Activated gamma-delta T cell treated with Interleukin-2 at 50 U/mL for 16 hours (primary cell): ENCODE measurements around the gene GTF3A.

Experiments used
- DNase-seq: peaks from one replicate; pipeline ENCODE4 v3.0.0-alpha.2; 2020

Gene GTF3A

GRCh38 chr13:27449936-27450828, 25.8 kb downstream of the GTF3A start, which contains the start of gene MTIF3:
Gene MTIF3 (minus strand): TSS chr13:27450564. CDS start chr13:27440448, 10,116 bp downstream.
- peak; percentile 97 for DNase-seq

- DNase-seq = peak; percentile 39
These were observed 26.6 kb downstream of the GTF3A start for GRCh38 chr13:27450921-27451471.

DNA sequence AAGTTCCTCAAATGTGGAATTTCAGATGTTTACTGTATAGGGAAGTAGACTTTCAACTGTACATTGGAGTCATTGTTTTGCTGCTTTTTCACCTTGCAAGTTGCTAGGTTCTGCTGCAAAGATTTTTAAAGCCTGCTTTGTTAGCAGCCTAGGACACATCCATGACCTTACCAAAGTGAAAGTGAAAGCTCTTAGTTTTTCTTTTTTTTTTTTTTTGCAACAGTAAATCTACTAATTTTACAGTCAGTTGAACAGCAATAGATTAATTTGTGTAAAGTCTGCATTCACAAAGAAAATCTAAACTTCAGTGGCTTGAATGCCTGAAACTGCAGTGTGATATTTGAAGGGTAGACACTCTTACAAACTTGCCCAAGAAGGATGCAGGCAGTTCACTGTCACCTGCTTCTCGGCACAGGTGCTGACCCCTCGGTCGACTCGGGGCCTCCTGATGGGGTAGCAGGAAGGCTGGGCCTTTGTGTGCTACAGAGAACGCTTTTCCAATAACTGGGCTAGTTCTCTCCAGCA, 31.0 kb downstream of the GTF3A start:
- DNase-seq = no peak

- DNase-seq = no peak
These were observed 37.6 kb downstream of the GTF3A start for GRCh38 chr13:27461940-27462584.

DNA sequence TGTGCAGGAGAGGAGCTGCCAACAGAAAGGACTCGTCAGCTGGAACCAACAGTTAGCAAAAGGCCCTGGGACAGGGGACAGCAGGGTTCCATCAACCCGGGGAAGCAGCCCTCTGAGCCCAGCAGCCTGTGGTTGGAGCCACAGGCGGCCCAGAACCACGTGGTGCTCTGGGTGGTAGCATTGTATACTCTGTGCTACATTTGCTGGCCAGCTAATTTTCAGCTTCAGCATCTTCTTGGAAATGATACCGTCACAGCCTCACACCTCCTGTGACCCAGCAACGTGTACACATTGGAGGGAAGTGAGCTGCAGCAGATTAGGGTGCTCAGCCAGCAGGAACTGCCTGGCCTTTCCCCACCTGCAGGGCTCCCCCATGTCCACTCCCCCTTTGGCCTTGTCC, 39.1 kb downstream of the GTF3A start:
- no peak for DNase-seq

GRCh38 chr13:27465611-27466010, 41.2 kb downstream of the GTF3A start:
- DNase-seq = no peak

- no peak for DNase-seq
These were observed 42.1 kb downstream of the GTF3A start for GRCh38 chr13:27466513-27466912.

DNA sequence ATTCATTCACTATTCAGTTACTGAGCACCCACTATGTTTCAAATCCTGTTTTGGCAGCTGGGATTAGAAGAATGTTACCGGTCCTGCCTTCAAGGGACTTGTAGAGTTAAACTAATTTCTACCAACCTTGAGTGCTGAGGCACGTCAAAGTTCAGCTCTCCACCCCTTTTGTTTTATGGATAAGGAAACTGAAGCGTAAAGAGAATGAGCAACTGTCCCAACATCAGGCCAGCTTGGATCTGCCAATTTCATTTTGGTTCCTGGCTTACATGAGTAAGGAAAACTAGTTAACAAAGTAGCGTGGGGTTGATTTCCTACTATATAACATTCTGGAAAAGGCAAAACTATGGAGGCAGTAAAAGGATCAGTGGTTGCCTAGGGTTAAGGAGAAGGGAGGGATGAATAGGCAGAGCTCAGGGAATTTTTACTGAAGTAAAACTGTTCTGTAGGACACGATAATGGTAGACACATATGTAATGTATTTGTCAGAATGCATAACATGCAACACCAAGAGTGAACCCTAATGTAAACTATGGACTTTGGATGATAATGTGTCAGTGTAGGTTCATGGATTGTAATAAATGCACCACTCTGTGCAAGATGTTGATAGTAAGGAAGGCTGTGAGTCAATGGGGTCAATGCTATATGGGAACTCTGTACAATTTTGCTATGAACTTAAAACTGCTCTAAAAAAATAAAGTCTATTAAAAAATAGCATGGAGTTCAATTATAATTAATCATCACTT, 45.8 kb downstream of the GTF3A start:
- DNase-seq = no peak

GRCh38 chr13:27472441-27472840, 48.0 kb downstream of the GTF3A start:
- DNase-seq = no peak

DNA sequence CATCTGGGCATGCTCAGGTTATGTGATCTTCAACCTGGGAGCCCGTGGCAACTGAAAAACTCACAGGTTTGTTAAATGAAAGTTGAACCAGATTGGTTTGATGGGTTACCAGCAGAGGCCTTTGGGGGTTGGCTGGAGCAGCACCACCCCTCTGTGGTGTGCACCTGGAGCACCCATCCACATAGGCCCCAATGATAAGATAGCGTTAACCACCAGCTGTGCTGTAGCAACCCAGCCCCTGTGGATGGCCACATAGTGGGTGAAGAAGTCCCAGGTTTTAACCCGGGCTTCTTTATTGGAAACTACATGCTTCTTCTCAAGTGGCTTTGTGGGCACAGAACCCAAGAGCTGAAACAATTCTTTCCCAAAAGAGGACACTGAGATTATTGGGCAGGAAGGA, 48.5 kb downstream of the GTF3A start:
- peak; percentile 23 for DNase-seq

DNA sequence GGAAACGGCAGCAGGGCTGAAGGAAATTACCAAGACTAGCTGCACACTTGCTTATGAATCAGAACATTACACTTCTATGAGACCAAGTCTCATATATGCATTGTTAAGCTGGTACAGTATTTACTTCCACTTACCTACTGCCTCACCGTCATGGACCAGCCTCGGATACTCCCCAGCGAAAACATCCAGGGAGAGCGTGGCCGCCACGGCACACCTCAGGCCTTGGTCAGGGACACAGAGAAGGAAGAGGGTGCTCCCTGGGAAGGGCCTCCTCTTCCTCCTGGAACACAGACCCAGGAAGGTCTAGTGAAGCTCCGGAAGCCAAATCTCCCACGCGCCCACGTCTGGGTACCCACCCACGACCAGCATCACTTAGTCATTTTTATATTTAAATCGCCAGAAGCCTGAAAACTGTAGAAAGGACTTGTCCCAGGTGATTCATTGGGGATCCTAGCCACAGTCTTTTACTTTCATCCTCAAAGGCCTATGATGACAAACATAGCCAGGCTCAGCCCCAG, 50.4 kb downstream of the GTF3A start:
- no peak for DNase-seq

DNA sequence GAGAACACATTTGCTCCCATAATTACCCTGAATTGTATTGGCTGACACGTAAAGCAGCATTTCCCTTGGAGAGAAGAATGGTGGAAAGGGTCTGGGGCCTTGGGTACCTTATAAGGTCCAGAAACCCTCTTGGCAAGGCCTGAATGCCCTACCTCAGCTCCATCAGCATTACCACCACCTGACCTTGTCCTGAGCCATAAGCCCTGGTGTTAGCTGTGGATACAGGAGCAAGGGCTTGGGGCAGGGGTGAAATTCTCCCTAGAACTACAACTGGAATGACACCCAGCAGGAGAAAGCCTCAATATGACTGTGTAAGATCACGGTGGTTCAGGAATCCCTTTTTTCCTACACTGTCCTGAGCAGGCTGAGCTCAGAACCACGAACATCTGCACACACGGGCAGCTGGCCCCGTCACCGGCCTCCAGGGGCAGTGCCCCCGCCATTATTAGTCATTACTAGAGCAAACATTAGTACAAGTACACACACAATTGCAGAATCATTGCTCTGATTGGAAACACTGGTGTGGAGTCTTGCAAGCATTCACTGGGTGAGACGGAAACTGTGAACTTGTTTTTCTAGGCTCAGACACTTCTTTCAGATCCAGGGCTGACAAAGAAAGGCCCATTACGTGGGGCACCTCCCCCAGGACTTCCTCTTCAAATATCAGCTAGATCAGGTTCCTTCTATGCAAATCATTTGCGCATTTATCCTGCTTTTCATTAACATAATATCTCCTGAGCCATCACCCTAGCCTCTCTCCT, 52.7 kb downstream of the GTF3A start:
- DNase-seq = no peak

DNA sequence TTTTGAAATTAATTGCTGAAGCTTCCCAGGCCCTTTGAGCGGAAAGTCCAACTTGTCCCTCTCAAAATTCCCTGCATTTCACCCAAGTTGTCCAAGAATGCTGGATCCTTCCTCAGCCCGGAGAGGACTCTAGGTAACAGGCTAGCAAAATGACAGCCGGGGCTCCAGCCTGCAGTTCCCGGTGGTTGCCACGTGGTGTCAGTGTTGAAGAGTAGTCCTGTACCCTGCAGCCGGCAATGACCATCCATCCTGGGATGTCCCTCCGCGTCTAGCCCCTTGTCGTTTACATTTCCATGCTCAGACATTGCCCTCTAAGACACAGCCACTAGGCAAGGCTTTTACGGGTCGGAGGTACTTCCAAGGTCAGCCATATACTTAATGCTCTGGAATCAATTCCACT, 57.3 kb downstream of the GTF3A start:
- no peak for DNase-seq

DNA sequence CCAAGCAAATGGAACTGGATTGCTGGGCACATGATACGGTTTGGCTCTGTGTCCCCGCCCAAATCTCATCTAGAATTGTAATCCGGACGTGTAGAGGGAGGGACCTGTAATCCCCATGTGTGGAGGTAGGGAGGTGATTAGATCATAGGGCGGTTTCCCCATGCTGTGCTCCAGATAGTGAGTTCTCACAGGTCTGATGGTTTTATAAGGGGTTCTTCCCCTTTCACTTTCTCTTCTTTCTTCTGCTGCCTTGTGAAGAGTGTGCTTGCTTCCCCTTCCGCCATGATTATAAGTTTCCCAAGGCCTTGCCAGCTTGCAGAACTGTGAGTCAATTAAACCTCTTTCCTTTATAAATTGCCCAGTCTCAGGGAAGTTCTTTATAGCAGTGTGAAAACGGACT, 58.6 kb downstream of the GTF3A start:
- no peak for DNase-seq

DNA sequence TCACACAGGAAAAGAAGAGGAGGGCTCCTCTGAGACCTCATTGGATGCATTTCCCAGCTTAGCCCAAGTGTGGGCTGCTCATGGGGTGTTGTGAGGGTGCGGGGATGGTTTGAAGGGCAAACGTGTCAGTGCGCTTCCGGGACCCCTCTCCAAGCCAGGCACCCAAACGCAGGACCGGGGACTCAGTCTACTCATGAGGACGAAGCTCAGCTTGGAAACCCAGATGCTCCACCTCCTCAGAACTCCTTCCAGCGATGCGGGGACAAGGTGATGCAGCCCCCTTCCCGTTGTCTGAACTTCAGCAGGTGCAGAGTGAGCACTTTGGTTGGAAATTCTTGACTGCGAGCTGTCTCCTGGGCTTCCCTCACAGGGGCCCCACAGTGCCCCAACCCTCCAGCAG, 59.0 kb downstream of the GTF3A start:
- no peak for DNase-seq
